ENCODE data around the gene FERMT3. TPM values are rescaled to one million over a fixed set of nuclear protein-coding genes. Genes with fewer than 3 reads are reported as not detected.

Gene FERMT3
- total and polyA plus RNA-seq, 2 of the 8 experiments (the other 6 are each of a cell fraction or from before 2014, with no cell fraction given): 1.4 to 3.7 TPM

- Histone ChIP-seq H3K27ac (ENCODE audit: low read depth, low read length) (peak overlapping the region; percentile 38; the same call in 1 of the 2 replicates), H2BK15ac (ENCODE audit: low read length) (0 out of 2 replicates have a peak overlapping the region, but pooled peaks have one; percentile 46), H3K79me2 (ENCODE audit: control insufficient read depth in 1 of 2, insufficient read depth in 2 of 2, low read length in 2 of 2) (peaks cover 6 to 21% of the 10 kb centered on the region in 2 experiments; a peak in 3 of 4 replicates), H4K8ac (ENCODE audit: extremely low read depth, insufficient read depth, low read length) (peak overlapping the region; percentile 92), H3K4ac (replicated peaks; ENCODE audit: insufficient read length, low read depth, low read length) (peak overlapping the region; percentile 38), H3K9me3 (ENCODE audit: insufficient read depth in 2 of 2, low read depth in 1 of 2, low read length in 1 of 2) (no peaks in the 10 kb centered on the region), H4K5ac (ENCODE audit: insufficient read length, low read depth, low read length) (peak overlapping the region; percentile 74), H4K91ac (replicated peaks; ENCODE audit: insufficient read length, low read length) (peak overlapping the region; percentile 66), H2AK5ac (ENCODE audit: low read depth, low read length) (peak overlapping the region; percentile 82; the same call in 1 of the 2 replicates), H2BK120ac (replicated peaks; ENCODE audit: low read depth, low read length) (no peak overlapping the region), H3K4me2 (ENCODE audit: insufficient read depth in 1 of 2, low read depth in 2 of 2, low read length in 2 of 2) (peak overlapping the region; percentile 79 to 82), H3K18ac (ENCODE audit: extremely low read depth, low read length) (peak overlapping the region; percentile 71), H2AFZ (ENCODE audit: low read length) (no peak overlapping the region), H3K4me1 (replicated peaks in 1 of 4; ENCODE audit: control insufficient read depth in 3 of 4, insufficient read depth in 4 of 4, low read length in 3 of 4) (peaks cover 0 to 18% (median 12%) of the 10 kb centered on the region in 4 experiments; a peak in 6 of 7 replicates), H3K9ac (replicated peaks in 1 of 4; ENCODE audit: extremely low read depth in 1 of 4, low read depth in 3 of 4, low read length in 3 of 4) (peak overlapping the region; percentile 65 to 81 (median 65); a peak in 6 of 7 replicates), H3K14ac (ENCODE audit: insufficient read length) (no peak overlapping the region), H3K27me3 (replicated peaks in 1 of 4; ENCODE audit: control insufficient read depth in 3 of 4, extremely low read depth in 1 of 4, insufficient read depth in 3 of 4, low read length in 3 of 4) (no peaks in the 10 kb centered on the region), H3K79me1 (ENCODE audit: low read depth, low read length) (peaks cover 6% of the 10 kb centered on the region), H3K23ac (ENCODE audit: insufficient read length) (no peak overlapping the region), H3K4me3 (ENCODE audit: extremely low read depth in 1 of 4, insufficient read depth in 2 of 4, low read depth in 3 of 4, low read length in 4 of 4) (peak overlapping the region; percentile 61 to 82 (median 78)), H3K23me2 (ENCODE audit: low read depth, low read length) (peaks cover 16% of the 10 kb centered on the region), H3K56ac (replicated peaks; ENCODE audit: insufficient read length, low read depth, low read length) (peak overlapping the region; percentile 90), H3K36me3 (ENCODE audit: control insufficient read depth in 2 of 4, insufficient read depth in 4 of 4, low read length in 3 of 4) (peaks cover 0 to 19% (median 7%) of the 10 kb centered on the region in 4 experiments; a peak in 4 of 8 replicates), H4K20me1 (replicated peaks in 1 of 2; ENCODE audit: control insufficient read depth in 1 of 2, insufficient read depth in 2 of 2, low read length in 2 of 2) (peaks cover 0 to 13% of the 10 kb centered on the region in 2 experiments), H2BK20ac (ENCODE audit: low read length) (peak overlapping the region; percentile 72; the same call in 1 of the 2 replicates), H2BK5ac (ENCODE audit: low read depth, low read length) (peak overlapping the region; percentile 88; the same call in 1 of the 2 replicates), H2BK12ac (ENCODE audit: low read depth, low read length) (no peak overlapping the region)
- DNase-seq (ENCODE audit: low read depth in 1 of 2, low spot score in 2 of 2): peak; percentile 82 to 99
- no peak for FAIRE-seq
- ChIA-PET CTCF (ENCODE audit: partially characterized antibody) (interaction anchor here (0.5 to 3.9 kb wide), 8 partner anchors 9 to 1569 kb away, joined by 3 to 17 read pairs (median 4); partner anchors contain the start of genes NUDT22 and TRPT1), POLR2A (ENCODE audit: partially characterized antibody) (interaction anchor here (0.7 to 13.1 kb wide), 13 partner anchors 7 to 243 kb away, joined by 3 to 352 read pairs (median 35); partner anchors contain the start of genes BAD, DNAJC4, FERMT3 and GPR137)
- WGBS, 2 experiments (ENCODE audit: extremely low coverage in 1 of 2, insufficient coverage in 1 of 2, insufficient read length in 1 of 2, insufficient replicate concordance in 2 of 2, low coverage in 1 of 2, low lambda C conversion rate in 2 of 2, missing lambda C conversion rate in 1 of 2): 1% methylated on average over 44 of the region's 63 CpGs; no CpG with 5 or more reads in 1 of the 2 experiments
- TF ChIP-seq POU5F1 (IDR thresholded peaks at IDR 0.05; ENCODE audit: low read depth, low read length) (no peak), BACH1 (IDR thresholded peaks at IDR 0.05; ENCODE audit: low read length) (no peak), JUND (IDR thresholded peaks at IDR 0.05; ENCODE audit: low read length) (no peak), SIRT6 (IDR thresholded peaks at IDR 0.05; ENCODE audit: low read length) (no peak), RFX5 (IDR thresholded peaks at IDR 0.05; ENCODE audit: borderline replicate concordance, low read depth, low read length) (no peak), TAF1 (IDR thresholded peaks at IDR 0.05; ENCODE audit: low read depth, low read length) (0 out of 2 replicates have a peak, but pooled peaks have one; percentile 43), MAFK (IDR thresholded peaks at IDR 0.05; ENCODE audit: low read depth, low read length) (no peak), PHF8 (conservative IDR thresholded peaks at IDR 0.05; ENCODE audit: low read depth, low read length) (peak; percentile 40), ATF3 (IDR thresholded peaks at IDR 0.05; ENCODE audit: insufficient read depth, low read depth, low read length) (no peak), TBP (IDR thresholded peaks at IDR 0.05; ENCODE audit: low read depth, low read length) (no peak), EGR1 (IDR thresholded peaks at IDR 0.05; ENCODE audit: borderline replicate concordance, low read depth, low read length) (no peak; the same call in 1 of the 2 replicates)
These were observed 35.2 kb downstream of the FERMT3 start for GRCh38 chr11:64241491-64242374.

Measured in H1 (cell line).